Testis (tissue), 2 donors: Measurements from ENCODE around the gene CLEC16A.

ENCODE experiments used
- POLR2A ChIP-seq: fragments of 450-650 bp; IDR thresholded peaks from one replicate; pipeline ENCODE4 v1.6.1; 2017; ENCODE audit warnings: antibody characterized with exemption, mild to moderate bottlenecking, moderate library complexity
- TF ChIP-seq, protein P1 (sequence below), 3 experiments: fragments of 450-650 bp in 2 of 3; fragments of 200-600 bp in 1 of 3; sonication (generic) in 1 of 3; IDR thresholded peaks; one replicate each; pipeline ENCODE4 v1.5.1; 2016 to 2019; ENCODE audit warnings: antibody characterized with exemption in 3 of 3, mild to moderate bottlenecking in 2 of 3, moderate library complexity in 1 of 3

DNA sequence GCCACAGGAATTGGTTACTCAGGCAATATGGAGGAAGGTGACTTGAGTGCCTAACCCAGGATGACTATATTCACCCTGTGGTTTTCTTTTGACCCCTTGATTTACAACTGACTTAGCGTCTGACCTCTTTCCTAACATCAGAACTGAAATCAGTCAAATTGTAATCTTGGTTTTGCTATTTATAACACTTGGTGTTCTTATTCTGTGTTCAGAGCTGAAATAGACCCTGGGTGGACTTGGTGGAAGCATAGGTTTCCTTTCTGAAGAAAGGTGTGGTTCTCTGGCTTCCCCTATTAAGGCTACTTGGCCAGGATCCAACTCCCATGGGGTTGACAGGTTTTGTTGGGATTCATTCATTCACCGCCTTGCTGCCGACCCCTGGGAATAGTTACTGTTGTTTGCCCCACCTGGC lies 80.8 kb downstream of the CLEC16A start:
- TF ChIP-seq POLR2A = no peak
- TF ChIP-seq, protein P1, sequence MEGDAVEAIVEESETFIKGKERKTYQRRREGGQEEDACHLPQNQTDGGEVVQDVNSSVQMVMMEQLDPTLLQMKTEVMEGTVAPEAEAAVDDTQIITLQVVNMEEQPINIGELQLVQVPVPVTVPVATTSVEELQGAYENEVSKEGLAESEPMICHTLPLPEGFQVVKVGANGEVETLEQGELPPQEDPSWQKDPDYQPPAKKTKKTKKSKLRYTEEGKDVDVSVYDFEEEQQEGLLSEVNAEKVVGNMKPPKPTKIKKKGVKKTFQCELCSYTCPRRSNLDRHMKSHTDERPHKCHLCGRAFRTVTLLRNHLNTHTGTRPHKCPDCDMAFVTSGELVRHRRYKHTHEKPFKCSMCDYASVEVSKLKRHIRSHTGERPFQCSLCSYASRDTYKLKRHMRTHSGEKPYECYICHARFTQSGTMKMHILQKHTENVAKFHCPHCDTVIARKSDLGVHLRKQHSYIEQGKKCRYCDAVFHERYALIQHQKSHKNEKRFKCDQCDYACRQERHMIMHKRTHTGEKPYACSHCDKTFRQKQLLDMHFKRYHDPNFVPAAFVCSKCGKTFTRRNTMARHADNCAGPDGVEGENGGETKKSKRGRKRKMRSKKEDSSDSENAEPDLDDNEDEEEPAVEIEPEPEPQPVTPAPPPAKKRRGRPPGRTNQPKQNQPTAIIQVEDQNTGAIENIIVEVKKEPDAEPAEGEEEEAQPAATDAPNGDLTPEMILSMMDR (IDR thresholded peaks at IDR 0.05) = no peak
